Measurements from ENCODE around the gene NXNL2.
A peak's percentile ranks its signal among the peaks of the same experiment; 100 is the strongest.

Gene NXNL2

GRCh38 chr9:88531920-88532698, 2.9 kb upstream of the NXNL2 start:
- DNase-seq (ENCODE audit: low spot score), result peak; percentile 79

- peak; percentile 67 for DNase-seq (ENCODE audit: low spot score)
Measured at GRCh38 chr9:88533951-88534455, 975 bp upstream of the NXNL2 start.

- no peak for DNase-seq (ENCODE audit: low spot score)
Measured at GRCh38 chr9:88535226-88536022, 446 bp downstream of the NXNL2 start.

GRCh38 chr9:88536023-88536324, 996 bp downstream of the NXNL2 start:
- DNase-seq (ENCODE audit: low spot score), result no peak

GRCh38 chr9:88536951-88537760, 2.2 kb downstream of the NXNL2 start:
- DNase-seq (ENCODE audit: low spot score), result no peak

GRCh38 chr9:88537761-88538091, 2.7 kb downstream of the NXNL2 start:
- peak; percentile 64 for DNase-seq (ENCODE audit: low spot score)

GRCh38 chr9:88538311-88539085, 3.5 kb downstream of the NXNL2 start:
- no peak for DNase-seq (ENCODE audit: low spot score)

- DNase-seq (ENCODE audit: low spot score), result no peak
Measured at GRCh38 chr9:88539246-88539645, 4.3 kb downstream of the NXNL2 start.

GRCh38 chr9:88540251-88540763, 5.3 kb downstream of the NXNL2 start:
- no peak for DNase-seq (ENCODE audit: low spot score)

GRCh38 chr9:88544245-88544644, 9.3 kb downstream of the NXNL2 start:
- DNase-seq (ENCODE audit: low spot score), result no peak

GRCh38 chr9:88551546-88552137, 16.7 kb downstream of the NXNL2 start:
- DNase-seq (ENCODE audit: low spot score), result no peak

GRCh38 chr9:88553350-88553749, 18.4 kb downstream of the NXNL2 start:
- DNase-seq (ENCODE audit: low spot score), result no peak

GRCh38 chr9:88555268-88555980, 20.4 kb downstream of the NXNL2 start:
- DNase-seq (ENCODE audit: low spot score), result no peak

GRCh38 chr9:88559661-88560060, 24.7 kb downstream of the NXNL2 start:
- DNase-seq (ENCODE audit: low spot score), result no peak

- DNase-seq (ENCODE audit: low spot score), result no peak
Measured at GRCh38 chr9:88567870-88568269, 32.9 kb downstream of the NXNL2 start.

GRCh38 chr9:88571419-88571818, 36.4 kb downstream of the NXNL2 start:
- no peak for DNase-seq (ENCODE audit: low spot score)

- no peak for DNase-seq (ENCODE audit: low spot score)
Measured at GRCh38 chr9:88572684-88573083, 37.7 kb downstream of the NXNL2 start.

- no peak for DNase-seq (ENCODE audit: low spot score)
Measured at GRCh38 chr9:88574953-88575352, 40.0 kb downstream of the NXNL2 start.

- no peak for DNase-seq (ENCODE audit: low spot score)
Measured at GRCh38 chr9:88577256-88578120, 42.5 kb downstream of the NXNL2 start.
